Measurements from ENCODE around the gene SH2D1B.
"Not testable (repeated sequence)": the region's sequence is repeated elsewhere in the genome, so short reads cannot be mapped to it uniquely, and the experiment has no call there.

The SH2D1B gene, protein sequence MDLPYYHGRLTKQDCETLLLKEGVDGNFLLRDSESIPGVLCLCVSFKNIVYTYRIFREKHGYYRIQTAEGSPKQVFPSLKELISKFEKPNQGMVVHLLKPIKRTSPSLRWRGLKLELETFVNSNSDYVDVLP

DNA sequence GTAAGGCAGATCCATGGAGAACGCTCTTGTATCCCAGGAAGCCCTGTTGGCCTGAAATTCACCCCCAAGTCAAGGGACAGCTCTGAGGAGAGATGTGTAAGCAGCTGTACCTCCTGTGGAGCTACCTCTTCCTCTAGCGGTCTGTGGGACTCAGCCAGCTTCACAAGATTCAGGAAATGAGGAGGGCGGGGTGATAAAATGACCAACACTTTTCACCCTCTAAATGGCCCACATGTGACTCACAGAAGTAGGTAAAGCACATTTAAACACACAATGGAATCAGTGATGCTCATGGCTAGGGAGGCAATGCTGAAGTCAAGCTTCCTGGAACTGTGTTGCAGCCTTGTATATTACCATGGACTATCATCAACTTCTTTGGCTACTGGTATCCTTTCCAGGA is at the start of gene SH2D1B:
Gene SH2D1B (minus strand): TSS at position 135 of the 400 bp plus-strand sequence. CDS start 120 bp downstream, at position 15.
- no peak for DNase-seq (ENCODE audit: low read depth in 2 of 2)

DNA sequence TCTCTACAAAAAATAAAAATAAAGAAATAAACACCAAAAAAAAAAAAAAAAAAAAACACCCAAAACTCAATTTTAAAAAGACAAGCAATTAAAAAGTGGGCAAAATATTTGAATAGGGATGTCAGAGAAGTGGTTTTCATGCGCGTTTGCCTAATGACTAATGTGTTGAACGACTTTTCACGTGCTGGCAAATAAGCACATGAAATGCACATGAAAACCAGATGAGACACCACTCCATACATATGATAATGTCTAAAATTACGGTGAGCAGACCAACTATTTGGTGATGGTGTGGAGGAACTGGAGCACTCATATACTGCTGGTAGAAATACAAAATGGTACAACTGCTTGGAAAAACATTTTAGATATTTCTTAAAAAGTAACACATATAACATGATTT is 46.3 kb upstream of the SH2D1B start:
- DNase-seq (ENCODE audit: low read depth in 2 of 2): peak; percentile 1 to 3

DNA sequence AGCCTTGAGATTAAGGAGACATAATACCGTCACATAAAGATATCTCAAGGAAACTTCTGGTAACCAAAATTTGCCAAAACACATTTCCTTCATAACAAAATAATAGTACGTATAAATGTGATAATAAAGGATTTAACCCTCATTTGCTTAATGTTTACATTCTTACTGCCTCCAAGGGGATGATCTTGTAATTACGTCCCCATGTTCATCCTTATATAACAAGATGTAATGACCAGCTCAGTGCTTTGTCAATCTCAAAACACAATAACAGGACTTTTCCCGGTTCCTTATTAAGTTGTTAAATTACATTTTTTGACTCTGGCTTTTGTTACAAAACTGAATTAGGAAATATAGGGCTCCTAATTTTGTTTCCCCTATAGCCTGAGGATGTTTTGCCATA is 44.4 kb upstream of the SH2D1B start:
- DNase-seq (ENCODE audit: low read depth in 2 of 2): no peak

DNA sequence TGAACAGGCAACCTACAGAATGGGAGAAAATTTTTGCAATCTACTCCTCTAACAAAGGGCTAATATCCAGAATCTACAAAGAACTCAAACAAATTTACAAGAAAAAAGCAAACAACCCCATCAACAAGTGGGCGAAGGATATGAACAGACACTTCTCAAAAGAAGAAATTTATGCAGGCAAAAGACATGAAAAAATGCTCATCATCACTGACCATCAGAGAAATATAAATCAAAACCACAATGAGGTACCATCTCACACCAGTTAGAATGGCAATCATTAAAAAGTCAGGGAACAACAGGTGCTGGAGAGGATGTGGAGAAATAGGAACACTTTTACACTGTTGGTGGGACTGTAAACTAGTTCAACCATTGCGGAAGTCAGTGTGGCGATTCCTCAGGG is 42.4 kb upstream of the SH2D1B start:
- not testable (repeated sequence) for DNase-seq (ENCODE audit: low read depth in 2 of 2)

DNA sequence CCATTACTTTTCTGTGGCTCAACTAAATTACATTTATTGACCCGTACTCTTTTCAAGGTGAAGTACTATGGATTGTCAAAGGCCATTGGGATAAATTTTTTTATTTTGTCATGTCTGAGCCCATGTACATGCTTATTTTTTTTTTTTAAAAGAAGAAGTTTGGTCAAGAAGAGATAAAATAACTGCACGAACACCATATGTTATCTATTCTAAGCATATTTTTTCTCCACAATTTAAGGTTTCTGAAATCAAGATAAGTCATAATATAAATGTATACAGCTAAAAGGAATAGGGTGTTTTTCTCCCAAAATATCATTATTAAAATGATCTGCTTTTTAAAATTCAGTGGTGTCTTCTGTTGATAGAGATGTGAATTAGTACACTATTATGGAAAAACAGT is 35.0 kb upstream of the SH2D1B start:
- no peak for DNase-seq (ENCODE audit: low read depth in 2 of 2)

DNA sequence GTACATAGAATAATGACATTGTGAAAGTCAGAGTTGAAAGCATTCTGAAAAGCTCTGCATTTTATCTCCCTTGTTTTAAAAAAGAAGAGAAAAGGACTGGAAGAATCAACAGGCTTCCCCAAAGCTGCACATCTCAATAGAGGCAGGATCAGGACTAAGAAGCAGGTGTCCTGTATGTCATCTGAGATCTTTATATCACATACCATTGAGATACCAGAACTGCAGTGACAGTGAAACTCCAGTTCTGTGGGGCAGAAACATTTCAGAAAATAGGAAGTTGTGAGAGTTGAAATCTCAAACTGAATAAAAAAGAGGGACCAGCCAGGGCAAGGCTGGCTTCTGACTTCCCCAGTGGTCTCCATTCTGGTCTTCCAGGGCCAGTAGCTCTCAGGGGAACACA is 33.0 kb upstream of the SH2D1B start:
- DNase-seq (ENCODE audit: low read depth in 2 of 2): no peak

DNA sequence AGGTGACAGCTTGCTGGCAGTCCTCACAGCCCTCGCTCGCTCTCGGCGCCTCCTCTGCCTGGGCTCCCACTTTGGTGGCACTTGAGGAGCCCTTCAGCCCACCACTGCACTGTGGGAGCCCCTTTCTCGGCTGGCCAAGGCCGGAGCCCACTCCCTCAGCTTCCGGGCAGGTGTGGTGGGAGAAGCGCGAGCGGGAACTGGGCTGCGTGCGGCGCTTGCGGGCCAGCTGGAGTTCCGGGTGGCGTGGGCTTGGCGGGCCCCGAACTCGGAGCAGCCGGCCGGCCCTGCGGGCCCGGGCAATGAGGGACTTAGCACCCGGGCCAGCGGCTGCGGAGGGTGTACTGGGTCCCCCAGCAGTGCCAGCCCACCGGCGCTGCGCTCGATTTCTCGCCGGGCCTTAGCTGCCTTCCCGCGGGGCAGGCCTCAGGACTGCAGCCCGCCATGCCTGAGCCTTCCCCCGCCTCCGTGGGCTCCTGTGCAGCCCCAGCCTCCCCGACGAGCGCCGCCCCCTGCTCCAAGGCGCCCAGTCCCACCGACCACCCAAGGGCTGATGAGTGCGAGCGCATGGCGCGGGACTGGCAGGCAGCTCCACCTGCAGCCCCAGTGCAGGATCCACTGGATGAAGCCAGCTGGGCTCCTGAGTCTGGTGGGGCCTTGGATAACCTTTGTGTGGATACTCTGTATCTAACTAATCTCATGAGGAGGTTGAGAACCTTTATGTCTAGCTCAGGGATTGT is 21.2 kb upstream of the SH2D1B start:
- not testable (repeated sequence) for DNase-seq (ENCODE audit: low read depth in 2 of 2)

DNA sequence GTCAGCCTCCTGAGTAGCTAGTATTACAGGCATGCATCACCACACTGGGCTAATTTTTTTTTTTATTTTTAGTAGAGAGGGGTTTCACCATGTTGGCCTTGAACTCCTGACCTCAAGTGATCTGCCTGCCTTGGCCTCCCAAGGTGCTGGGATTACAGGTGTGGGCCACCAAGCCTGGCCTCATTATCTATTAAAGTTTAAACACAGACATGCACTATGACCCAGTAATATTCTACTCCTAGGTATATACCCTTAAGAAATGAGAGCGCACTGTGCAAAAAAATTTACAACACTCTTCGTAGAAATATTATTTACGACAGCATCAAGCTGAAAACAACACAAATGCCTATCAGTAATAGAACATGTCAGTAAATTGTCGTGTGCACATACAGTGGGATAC is 18.6 kb upstream of the SH2D1B start:
- DNase-seq (ENCODE audit: low read depth in 2 of 2): no peak

DNA sequence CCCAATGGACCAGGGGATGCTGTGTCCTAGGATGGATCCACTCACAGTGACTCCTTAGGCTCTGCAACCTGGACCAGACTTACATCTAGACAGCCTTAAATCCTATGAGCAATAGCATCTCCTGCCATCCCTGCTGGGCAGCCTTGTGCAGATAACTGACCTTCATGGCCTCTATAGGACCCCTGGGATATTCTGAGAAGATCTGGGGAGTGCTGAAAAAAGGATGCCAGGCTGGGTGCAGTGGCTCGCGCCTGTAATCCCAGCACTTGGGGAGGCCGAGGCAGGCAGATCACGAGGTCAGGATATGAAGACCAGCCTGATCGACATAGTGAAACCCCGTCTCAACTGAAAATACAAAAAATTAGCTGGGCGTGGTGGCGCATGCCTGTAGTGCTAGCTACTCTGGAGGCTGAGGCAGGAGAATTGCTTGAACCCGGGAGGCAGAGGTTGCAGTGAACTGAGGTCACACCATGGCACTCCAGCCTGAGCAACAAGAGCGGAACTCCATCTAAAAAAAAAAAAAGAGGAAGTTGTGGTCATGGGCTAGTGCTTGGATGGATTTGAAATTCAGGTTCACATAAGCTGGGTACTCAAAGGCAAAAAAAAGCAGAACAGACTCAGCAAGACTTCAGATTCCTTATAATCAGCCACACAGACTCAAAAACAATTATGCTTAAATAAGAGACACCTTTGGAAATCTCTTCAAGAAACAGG is 10.9 kb upstream of the SH2D1B start:
- DNase-seq (ENCODE audit: low read depth in 2 of 2): no peak

DNA sequence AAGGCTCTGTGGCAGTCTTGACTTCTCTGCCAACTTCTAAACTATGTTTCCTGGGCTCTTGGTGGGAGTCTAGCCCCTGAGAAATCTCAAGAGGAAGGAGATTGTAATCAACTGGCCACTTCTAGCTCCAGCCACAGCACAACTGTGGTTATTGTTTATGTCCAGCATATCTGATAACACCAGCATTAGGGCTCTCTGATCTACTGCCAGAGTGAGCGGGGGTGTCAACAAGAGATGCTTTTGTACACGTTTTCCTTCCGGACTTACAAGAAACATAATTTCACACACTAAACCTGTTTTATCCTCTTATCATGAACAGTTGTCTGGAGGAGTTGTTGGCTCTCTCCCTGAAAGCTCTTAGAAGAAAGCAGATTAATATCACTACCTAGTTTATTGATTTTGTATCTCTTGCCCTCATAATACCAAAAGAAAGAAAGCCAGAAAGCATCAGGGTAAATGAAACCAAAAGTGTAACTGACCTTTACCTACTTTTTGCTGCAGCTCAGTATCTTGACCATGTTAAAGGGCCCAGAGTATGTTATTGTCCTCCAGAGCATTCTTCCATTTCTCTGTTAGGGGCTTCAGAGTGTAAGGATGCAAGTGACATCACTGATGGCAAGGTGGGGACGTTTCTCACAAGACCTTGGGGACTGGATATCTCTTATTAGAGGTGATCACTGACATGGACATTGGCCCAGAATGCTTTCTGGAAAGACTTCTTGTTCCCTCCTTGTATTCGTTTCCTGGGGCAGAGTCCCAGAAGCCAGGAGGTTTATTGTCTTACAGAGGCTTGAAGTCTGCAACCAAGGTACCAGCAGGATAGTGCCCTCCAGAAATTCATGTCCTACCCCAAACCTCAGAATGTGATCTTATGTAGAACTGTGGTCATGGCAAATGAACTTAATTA is 9.6 kb upstream of the SH2D1B start:
- DNase-seq (ENCODE audit: low read depth in 2 of 2): no peak

DNA sequence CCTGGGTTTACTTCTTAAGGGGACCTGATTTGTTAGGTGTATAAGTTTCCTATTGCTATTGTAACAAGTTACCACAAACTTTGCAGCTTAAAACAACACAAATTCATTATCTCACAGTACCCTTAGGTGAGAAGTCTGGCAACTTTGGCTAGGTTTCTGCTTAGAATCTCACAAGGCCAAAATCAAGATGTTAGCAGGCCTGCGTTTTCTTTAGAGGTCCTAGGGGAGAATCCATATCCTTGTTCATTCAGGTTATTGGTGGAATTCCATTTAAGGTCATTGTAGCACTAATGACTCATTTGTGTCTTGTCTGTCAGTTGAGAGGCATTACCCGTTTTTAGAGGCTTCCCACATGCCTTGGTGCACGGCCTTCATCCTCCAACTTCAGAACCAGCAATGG is 8.2 kb upstream of the SH2D1B start:
- DNase-seq (ENCODE audit: low read depth in 2 of 2): no peak

DNA sequence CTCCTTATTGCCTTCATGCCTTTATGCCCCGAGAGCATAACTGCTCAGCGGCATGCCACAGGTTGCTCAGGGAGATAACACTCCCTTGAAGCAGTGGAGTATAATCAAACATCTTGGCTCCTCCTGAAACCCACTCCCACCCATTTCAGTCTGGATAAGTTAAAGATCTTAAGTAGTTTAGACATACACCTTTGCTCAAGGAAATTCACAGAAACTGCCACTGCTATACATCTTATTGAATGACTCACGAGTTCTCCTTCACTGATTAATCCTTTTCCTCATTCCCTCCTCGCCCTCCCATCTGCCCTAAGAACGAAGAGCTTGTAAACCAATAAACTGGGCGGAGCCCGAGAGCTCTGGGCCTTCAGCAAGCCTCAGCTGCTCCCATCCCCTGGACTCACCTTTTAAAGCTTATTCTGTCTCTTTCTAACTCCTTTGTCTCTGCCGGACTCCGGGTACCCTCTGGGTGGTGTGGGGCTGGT is 7.6 kb upstream of the SH2D1B start:
- not testable (repeated sequence) for DNase-seq (ENCODE audit: low read depth in 2 of 2)

DNA sequence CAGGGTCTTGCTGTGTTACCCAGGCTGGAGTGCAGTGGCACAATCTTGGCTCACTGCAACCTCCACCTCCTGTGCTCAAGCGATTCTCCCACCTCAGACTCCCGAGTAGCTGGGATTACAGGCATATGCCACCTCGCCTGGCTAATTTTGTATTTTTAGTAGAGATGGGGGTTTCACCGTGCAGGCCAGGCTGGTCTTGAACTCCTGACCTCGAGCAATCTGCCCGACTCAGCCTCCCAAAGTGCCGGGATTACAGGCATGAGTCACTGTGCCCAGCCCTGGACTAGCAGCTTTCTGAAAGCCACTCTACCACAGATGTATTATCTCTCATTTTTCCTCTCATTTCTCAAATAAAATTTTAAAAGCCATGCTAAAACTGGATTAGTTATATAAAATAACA is 6.6 kb upstream of the SH2D1B start:
- not testable (repeated sequence) for DNase-seq (ENCODE audit: low read depth in 2 of 2)

DNA sequence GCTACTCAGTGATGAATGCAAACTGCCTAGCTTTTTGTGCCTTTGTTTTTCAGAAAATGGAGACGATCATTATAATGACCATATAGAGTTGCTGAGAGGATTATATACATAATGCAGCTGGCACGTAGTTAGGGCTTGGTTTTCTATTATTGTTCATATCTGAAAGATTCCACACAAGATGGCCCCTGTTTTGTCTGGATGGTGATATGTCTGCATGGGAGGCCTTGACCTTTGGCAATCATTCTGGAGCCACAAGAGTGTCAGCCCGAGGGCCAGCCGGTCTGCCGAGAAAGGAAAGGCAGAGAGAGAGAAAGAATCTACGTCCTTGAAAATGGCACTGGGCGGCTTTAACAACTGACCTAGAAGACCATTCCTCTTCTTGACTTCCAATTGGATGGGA is 5.7 kb upstream of the SH2D1B start:
- no peak for DNase-seq (ENCODE audit: low read depth in 2 of 2)

DNA sequence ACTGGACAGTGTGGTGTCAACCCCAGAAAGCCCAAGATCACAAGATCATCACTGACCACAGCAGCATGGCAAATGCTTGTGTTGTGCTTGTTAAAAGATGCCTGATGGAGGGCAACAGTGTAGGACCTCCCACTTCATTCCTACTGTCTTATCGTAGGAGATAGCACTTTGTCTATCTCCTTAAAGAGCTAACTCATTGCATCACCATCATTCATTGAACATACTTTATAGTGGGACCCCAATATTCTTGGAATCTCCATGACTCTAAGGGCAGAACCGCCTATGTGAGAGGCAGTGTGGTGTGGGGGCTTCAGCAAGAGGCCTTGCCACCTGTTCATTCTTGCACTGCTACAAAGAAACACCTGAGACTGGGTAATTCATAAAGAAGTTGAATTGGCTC is 5.0 kb upstream of the SH2D1B start:
- DNase-seq (ENCODE audit: low read depth in 2 of 2): no peak

DNA sequence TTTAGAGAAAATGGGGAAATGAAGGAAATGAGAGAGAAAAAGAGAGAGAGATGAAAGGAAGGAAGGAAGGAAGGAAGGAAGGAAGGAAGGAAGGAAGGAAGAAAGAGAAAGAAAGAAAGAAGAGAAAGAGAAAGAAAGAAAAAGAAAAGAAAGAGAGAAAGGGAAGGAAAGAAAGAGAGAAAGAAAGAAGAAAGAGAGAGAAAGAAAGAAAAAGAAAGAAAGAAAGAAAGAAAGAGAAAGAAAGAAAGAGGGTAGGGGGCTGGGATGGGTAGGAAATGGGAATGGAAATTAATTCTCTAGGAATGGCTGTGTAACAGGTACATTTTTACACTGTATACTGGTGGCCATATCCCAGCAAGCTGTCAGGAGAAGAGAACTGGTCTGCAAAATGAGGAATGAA is 4.3 kb upstream of the SH2D1B start:
- DNase-seq (ENCODE audit: low read depth in 2 of 2): no peak

DNA sequence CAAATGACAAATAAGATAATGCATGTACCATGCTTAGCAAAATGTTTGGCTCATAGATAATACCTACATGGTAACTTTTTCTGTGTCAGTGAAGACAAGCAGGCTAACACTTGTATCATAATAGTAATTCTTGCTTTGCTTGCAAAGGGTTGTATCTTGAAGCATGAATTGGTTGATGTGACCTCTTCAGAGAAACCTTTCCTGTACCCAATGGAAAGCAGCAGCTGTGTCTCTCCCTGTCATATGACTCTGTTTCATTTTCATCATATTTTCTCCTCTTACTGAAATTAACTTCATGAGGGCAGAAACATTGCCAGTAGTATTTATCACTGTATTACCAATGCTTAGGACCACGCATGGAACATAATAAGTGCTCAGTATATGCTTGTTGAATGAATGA is 4.4 kb downstream of the SH2D1B start:
- no peak for DNase-seq (ENCODE audit: low read depth in 2 of 2)

DNA sequence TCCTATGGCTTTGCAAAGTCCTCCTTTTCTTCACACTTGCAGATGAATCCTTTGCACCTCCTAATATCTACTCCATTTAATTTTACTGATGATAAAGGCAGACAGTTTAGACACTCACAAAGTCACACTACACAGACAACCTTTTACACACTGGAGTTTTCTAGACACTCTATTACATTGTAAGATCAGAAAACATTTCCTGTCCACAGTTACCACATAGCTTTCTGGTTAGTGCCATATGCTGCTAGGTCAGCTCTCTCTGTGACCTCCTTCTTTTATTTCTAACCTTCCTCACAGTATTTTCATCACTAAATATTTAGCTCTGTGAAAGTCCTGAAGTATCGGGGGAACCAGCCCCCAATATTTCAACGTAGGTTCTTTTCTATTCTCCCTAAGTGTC is 5.1 kb downstream of the SH2D1B start:
- no peak for DNase-seq (ENCODE audit: low read depth in 2 of 2)

DNA sequence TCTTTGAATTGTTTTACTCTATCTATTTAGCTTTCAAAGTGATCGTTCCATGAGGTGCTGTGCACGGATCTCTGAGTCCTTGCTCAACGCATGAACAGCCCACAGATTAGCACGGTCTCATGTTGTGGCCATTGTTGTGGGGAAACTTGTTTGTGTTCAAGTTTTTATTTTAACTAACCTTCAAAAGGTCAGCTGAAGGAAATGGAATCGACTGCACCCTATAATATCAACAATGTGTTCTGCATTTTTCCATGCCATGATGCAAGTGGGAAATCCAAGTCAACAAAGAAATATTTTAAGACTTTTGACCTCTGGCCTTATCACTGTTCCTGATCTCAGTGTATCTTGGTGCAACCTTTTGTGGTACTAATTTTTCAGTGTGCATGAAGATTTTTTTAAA is 6.1 kb downstream of the SH2D1B start:
- DNase-seq (ENCODE audit: low read depth in 2 of 2): no peak

DNA sequence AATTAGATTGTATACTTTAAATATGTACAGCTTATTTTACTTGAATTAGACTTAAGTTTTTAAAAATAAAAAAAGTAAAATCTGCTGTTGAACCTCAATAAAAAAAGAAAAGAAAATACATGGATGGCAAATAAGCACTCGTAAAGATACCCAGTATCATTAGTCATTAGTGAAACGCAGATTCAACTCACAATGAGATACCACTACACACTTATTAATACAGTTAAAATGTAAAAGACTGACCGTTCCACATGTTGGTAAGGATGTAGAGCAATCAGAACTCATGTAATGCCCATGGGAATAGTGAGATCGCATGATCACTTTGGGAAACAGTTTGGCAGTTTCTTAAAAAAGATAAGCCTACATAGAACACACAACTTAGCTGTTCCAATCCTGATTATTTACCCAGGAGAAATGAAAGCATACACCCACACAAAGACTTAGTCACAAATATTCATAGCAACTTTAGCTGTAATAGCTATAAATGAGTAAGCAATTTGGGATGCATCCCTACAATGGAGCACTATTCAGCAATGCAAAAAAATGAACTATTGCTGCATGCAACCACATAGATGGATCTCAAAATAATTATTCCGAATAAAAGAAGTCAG is 7.3 kb downstream of the SH2D1B start:
- DNase-seq (ENCODE audit: low read depth in 2 of 2): peak; percentile 17 to 19

DNA sequence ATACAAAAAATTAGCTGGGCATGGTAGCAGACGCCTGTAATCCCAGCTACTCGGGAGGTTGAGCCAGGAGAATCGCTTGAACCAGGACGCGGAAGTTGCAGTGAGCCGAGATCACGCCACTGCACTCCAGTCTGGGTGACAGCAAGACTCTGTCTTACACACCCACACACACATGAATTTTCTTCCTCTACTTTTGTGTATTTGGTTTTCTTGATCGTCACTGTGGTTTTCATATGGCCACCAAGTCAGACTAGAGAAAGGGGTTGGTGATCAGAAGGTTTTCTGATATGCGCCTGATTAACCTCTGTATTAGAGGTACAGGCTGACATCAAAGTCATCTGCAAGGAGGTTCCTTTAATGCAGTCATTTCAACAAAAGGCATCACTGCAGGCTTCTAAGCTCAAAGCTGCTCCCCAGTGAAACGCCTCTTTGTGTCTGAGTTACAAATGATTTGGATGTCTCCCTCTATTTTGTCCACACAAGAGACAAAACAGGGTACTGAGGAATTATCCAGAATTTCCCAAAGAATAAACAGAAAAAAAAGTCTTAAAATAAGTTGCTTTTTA is 11.1 kb downstream of the SH2D1B start:
- DNase-seq (ENCODE audit: low read depth in 2 of 2): no peak
